Caco-2 (cell line): ENCODE measurements around the gene YDJC. TPM values are rescaled to one million over a fixed set of nuclear protein-coding genes. Genes with fewer than 3 reads are reported as not detected.

Experiments used
- BruUV-seq: library from RNA; stranded (reverse); fragments of 400-500 nt; replicated peaks from 2 replicates; lab custom pipeline; 2021; lab: Mats Ljungman, UMichigan
- CTCF ChIA-PET: fragments of 300-600 bp; sonication (Branson Sonifier 250); formaldehyde crosslinking; loops from one replicate; lab custom pipeline; 2022; ENCODE audit warnings: antibody characterized with exemption; lab: Charles Lee
- POLR2A ChIA-PET: fragments of 300-600 bp; sonication (Branson Sonifier 250); formaldehyde crosslinking; loops from one replicate; lab custom pipeline; 2022; ENCODE audit warnings: antibody characterized with exemption; lab: Charles Lee
- DNase-seq, 2 experiments: peaks; one replicate each; pipeline versions ENCODE4 v3.0.0 to v3.0.0-alpha.2; 2020 to 2022
- H3K27me3 ChIP-seq: replicated peaks from 2 replicates; pipeline ENCODE4 v1.6.0; 2011; ENCODE audit warnings: low read length; ENCODE audit not compliant: control insufficient read depth, insufficient read depth
- H3K36me3 ChIP-seq: 2 replicates; pipeline ENCODE4 v1.5.1; 2011; ENCODE audit warnings: low read length; ENCODE audit not compliant: control insufficient read depth, insufficient read depth
- H3K4me1 ChIP-seq: fragments of 250-450 bp; sonication (Bioruptor Pico); 2 replicates; pipeline ENCODE4 v1.5.1; 2020; ENCODE audit warnings: mild to moderate bottlenecking
- H3K4me3 ChIP-seq: 2 replicates; pipeline ENCODE4 v1.5.1; 2011; ENCODE audit warnings: low read depth, mild to moderate bottlenecking, control low read depth, low read length
- H3K9me3 ChIP-seq: fragments of 250-450 bp; sonication (Bioruptor Pico); 2 replicates; pipeline ENCODE4 v1.5.1; 2020; ENCODE audit warnings: mild to moderate bottlenecking, moderate library complexity
- H3K27ac Mint-ChIP-seq: one replicate; pipeline ENCODE4 v1.8.0; 2022; ENCODE audit warnings: mixed read lengths; ENCODE audit not compliant: unreplicated experiment
- H3K27me3 Mint-ChIP-seq: one replicate; pipeline ENCODE4 v1.8.0; 2022; ENCODE audit warnings: mixed read lengths; ENCODE audit not compliant: insufficient read depth, unreplicated experiment
- H3K36me3 Mint-ChIP-seq: one replicate; pipeline ENCODE4 v1.8.0; 2022; ENCODE audit warnings: mild to moderate bottlenecking, mixed read lengths; ENCODE audit not compliant: insufficient read depth, unreplicated experiment
- H3K4me1 Mint-ChIP-seq: one replicate; pipeline ENCODE4 v1.8.0; 2022; ENCODE audit warnings: low read depth, mixed read lengths; ENCODE audit not compliant: unreplicated experiment
- H3K4me3 Mint-ChIP-seq: one replicate; pipeline ENCODE4 v1.8.0; 2022; ENCODE audit warnings: mild to moderate bottlenecking, moderate library complexity, mixed read lengths; ENCODE audit not compliant: unreplicated experiment
- H3K9me3 Mint-ChIP-seq: one replicate; pipeline ENCODE4 v1.8.0; 2022; ENCODE audit warnings: mixed read lengths; ENCODE audit not compliant: unreplicated experiment
- intact Hi-C: fragments of 100-400 bp; cut with micrococcal nuclease; formaldehyde crosslinking; loops from one replicate; pipeline ENCODE4 v1.10.0; 2022; ENCODE audit not compliant: unreplicated experiment
- total RNA-seq: library from RNA; stranded (reverse); gene quantifications from 2 replicates; pipeline ENCODE4 v1.2.3, GENCODE V29; 2022
- TF ChIP-seq, protein P1 (sequence below), 2 experiments: fragments of 200-600 bp in 1 of 2; IDR thresholded peaks; 1 replicate in 1 of 2; 2 replicates in 1 of 2; pipeline versions ENCODE4 v1.5.1 to v1.8.0; 2011 to 2022; ENCODE audit warnings: antibody characterized with exemption in 1 of 2, control low read depth in 1 of 2, inconsistent platforms in 1 of 2, low read depth in 1 of 2, low read length in 1 of 2, mild to moderate bottlenecking in 1 of 2, moderate library complexity in 1 of 2; ENCODE audit not compliant: insufficient read depth in 1 of 2, severe bottlenecking in 1 of 2, unreplicated experiment in 1 of 2

The YDJC gene
- total RNA-seq, 1 experiment from 2014 or later = 60.0 TPM

DNA sequence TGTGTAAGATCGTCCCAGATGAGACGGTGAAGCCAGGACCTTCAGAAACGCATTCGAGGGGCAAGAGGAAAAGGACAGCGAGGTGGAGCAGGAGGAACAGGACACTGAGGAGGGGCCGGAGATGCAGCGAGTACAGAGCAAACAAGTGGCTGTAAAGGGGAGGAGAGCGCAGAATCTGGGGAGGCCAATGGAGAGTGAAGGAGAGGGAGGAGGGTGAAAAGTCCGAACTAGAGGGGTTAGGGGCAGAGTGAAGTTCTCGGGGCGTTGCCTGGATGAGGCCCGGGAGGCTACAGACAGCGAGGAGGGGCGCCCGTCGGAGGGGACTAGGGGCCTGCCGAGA lies 27.2 kb upstream of the YDJC start:
- Mint-ChIP-seq H3K9me3 (no peaks in the 10 kb centered on the region), H3K36me3 (peaks cover 39% of the 10 kb centered on the region), H3K27ac (peak overlapping the region; percentile 78), H3K4me1 (peaks cover 13% of the 10 kb centered on the region), H3K4me3 (peak overlapping the region; percentile 77), H3K27me3 (no peaks in the 10 kb centered on the region)
- POLR2A ChIA-PET = interaction anchor here (0.6 kb wide), 1 partner anchor 9 kb away, joined by 4 read pairs; the partner anchor contains the start of gene PPIL2
- intact Hi-C loops = no loop called here
- Histone ChIP-seq H3K4me1 (peaks cover 21% of the 10 kb centered on the region), H3K4me3 (peak overlapping the region; percentile 67), H3K27me3 (no peaks in the 10 kb centered on the region), H3K36me3 (no peaks in the 10 kb centered on the region), H3K9me3 (no peaks in the 10 kb centered on the region)
- TF ChIP-seq, protein P1, sequence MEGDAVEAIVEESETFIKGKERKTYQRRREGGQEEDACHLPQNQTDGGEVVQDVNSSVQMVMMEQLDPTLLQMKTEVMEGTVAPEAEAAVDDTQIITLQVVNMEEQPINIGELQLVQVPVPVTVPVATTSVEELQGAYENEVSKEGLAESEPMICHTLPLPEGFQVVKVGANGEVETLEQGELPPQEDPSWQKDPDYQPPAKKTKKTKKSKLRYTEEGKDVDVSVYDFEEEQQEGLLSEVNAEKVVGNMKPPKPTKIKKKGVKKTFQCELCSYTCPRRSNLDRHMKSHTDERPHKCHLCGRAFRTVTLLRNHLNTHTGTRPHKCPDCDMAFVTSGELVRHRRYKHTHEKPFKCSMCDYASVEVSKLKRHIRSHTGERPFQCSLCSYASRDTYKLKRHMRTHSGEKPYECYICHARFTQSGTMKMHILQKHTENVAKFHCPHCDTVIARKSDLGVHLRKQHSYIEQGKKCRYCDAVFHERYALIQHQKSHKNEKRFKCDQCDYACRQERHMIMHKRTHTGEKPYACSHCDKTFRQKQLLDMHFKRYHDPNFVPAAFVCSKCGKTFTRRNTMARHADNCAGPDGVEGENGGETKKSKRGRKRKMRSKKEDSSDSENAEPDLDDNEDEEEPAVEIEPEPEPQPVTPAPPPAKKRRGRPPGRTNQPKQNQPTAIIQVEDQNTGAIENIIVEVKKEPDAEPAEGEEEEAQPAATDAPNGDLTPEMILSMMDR (IDR thresholded peaks at IDR 0.05; ENCODE audit: insufficient read depth in 1 of 2, low read depth in 1 of 2, low read length in 1 of 2, severe bottlenecking in 1 of 2, unreplicated experiment in 1 of 2) = no peak
- DNase-seq = no peak
- BruUV-seq = no TSS peak
- CTCF ChIA-PET = interaction anchor here (1.3 kb wide), 1 partner anchor 10 kb away, joined by 3 read pairs; no protein-coding TSS in a partner anchor

GRCh38 chr22:21652547-21653545 lies 23.0 kb upstream of the YDJC start:
- Mint-ChIP-seq H3K27me3 (no peaks in the 10 kb centered on the region), H3K4me3 (peak overlapping the region; percentile 80), H3K36me3 (peaks cover 49% of the 10 kb centered on the region), H3K27ac (peak overlapping the region; percentile 81), H3K4me1 (peaks cover 19% of the 10 kb centered on the region), H3K9me3 (no peaks in the 10 kb centered on the region)
- no peaks in the 10 kb centered on the region for H3K9me3 ChIP-seq
- intact Hi-C loops = no loop called here
- H3K36me3 ChIP-seq = no peaks in the 10 kb centered on the region
- ChIA-PET CTCF (interaction anchor here (4.5 kb wide), 1 partner anchor 11 kb away, joined by 23 read pairs; the partner anchor contains the start of gene SDF2L1), POLR2A (interaction anchor here (1.1 to 2.0 kb wide), 3 partner anchors 11 to 24 kb away, joined by 3 to 15 read pairs (median 4); partner anchors contain the start of genes PPIL2 and SDF2L1)
- peak in 1 of 2 experiments; percentile 54 for DNase-seq
- peaks cover 21% of the 10 kb centered on the region for H3K4me1 ChIP-seq
- TF ChIP-seq, protein P1 (IDR thresholded peaks at IDR 0.05; ENCODE audit: insufficient read depth in 1 of 2, low read depth in 1 of 2, low read length in 1 of 2, severe bottlenecking in 1 of 2, unreplicated experiment in 1 of 2) = no peak
- peak overlapping the region; percentile 58 for H3K4me3 ChIP-seq
- BruUV-seq = TSS peak; percentile 36
- no peaks in the 10 kb centered on the region for H3K27me3 ChIP-seq

GRCh38 chr22:21652010-21652546 lies 22.3 kb upstream of the YDJC start:
- H3K36me3 ChIP-seq = no peaks in the 10 kb centered on the region
- no TSS peak for BruUV-seq
- peak; percentile 92 to 93 for DNase-seq
- Mint-ChIP-seq H3K36me3 (peaks cover 45% of the 10 kb centered on the region), H3K9me3 (no peaks in the 10 kb centered on the region), H3K27ac (peak overlapping the region; percentile 81), H3K4me1 (peaks cover 19% of the 10 kb centered on the region), H3K4me3 (peak overlapping the region; percentile 80), H3K27me3 (no peaks in the 10 kb centered on the region)
- H3K4me3 ChIP-seq = peak overlapping the region; percentile 58
- ChIA-PET POLR2A (interaction anchor here (0.6 to 2.0 kb wide), 4 partner anchors 10 to 70 kb away, joined by 3 to 15 read pairs (median 4); partner anchors contain the start of genes PPIL2 and SDF2L1), CTCF (interaction anchor here (1.0 to 4.5 kb wide), 2 partner anchors 10 to 23 kb away, joined by 5 to 23 read pairs; partner anchors contain the start of gene SDF2L1)
- TF ChIP-seq, protein P1 (IDR thresholded peaks at IDR 0.05; ENCODE audit: insufficient read depth in 1 of 2, low read depth in 1 of 2, low read length in 1 of 2, severe bottlenecking in 1 of 2, unreplicated experiment in 1 of 2) = no peak
- peaks cover 20% of the 10 kb centered on the region for H3K4me1 ChIP-seq
- intact Hi-C loops = no loop called here
- H3K9me3 ChIP-seq = no peaks in the 10 kb centered on the region
- H3K27me3 ChIP-seq = no peaks in the 10 kb centered on the region
